Activated naive CD8-positive, alpha-beta T cell treated with anti-CD3 and anti-CD28 coated beads, Interleukin-2, amount 50 U/mL, for 16 hours (primary cell): Measurements from ENCODE around the gene DPEP1.
"Not testable (repeated sequence)": the region's sequence is repeated elsewhere in the genome, so short reads cannot be mapped to it uniquely, and the experiment has no call there.

Source experiments
- DNase-seq: peaks from one replicate; pipeline ENCODE4 v3.0.0-alpha.2; 2020; ENCODE audit warnings: low read depth, low spot score

Gene DPEP1

DNA sequence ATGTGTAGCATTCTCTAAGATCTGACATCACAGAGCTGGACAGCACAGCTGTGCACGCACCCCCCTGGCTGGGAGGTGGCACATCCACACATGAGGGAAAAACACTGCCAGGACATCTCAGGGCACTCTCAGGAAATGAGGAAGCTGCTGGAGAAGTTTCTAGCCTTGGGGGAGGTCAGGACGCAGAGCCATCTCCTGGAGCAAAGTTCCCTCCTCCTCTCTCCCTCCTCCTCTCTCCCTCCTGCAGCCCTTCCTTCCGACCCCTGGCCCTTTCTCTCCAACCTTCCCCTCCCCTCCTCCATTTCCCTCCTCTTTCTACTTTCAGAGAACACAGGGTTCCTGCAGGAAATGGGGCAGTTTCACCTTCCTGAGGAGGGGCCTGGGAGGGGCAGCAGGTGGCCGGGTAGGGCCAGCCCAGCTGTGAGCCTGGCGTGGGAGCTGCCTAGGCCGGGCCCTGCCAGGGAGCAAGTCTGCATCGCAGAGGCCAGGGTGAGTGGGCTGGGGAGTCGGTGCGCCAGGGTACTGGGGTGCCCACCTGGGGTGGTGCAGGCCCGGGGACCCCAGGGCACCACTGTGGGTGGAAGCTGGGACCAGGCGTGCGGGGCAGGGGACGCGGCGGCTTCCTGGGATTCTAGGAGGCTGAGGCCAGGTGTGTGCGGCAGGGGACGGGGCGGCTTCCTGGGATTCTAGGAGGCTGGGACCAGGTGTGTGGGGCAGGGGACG lies at the start of gene DPEP1:
Gene DPEP1, plus strand, starts transcription at position 412 of the 723 bp plus-strand sequence. CDS start 16,769 bp downstream, outside the sequence.
- DNase-seq: no peak

GRCh38 chr16:89564476-89565255 lies 48.8 kb upstream of the DPEP1 start:
- no peak for DNase-seq

GRCh38 chr16:89565256-89565505 lies 48.3 kb upstream of the DPEP1 start:
- DNase-seq: no peak

DNA sequence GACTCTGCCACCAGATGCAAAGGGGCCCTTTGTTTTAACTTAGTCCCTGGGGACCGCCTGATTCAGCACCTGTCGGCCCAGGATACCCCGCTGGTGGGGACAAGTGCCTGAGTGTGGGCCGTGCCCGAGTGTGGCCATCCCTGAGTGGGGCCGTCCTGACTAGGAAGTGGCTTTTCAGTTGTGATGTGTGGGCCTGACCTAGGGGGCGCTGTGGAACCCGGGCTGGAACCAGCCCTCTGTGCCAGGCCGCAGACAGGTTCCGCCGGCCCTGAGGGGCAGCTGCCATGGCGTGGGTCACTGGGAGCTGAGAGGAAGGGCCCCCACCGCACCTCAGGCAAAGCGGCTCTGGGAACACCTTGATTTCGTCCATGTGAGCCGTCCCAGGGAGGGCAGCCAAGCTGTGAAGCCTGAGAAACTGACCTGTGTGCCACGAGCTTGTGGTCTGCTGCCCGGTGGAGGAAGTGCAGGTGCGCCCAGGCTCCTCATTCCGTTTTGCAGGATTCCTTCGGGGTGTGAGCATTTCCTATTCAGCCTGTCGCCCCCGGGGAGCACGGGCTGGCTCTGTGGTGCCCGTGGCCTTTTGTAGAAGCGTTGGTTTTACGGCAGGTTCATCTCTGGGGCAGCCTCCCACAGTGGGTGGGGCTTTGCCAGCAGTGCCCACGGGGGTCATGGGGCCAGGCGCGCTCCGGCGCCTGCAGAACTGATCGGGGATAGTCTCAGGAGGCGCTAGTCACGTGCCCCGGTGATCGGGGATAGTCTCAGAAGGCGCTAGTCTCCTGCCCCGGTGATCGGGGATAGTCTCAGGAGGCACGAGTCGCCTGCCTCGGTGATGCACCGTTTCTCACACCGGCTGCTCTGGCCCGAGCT lies 47.7 kb upstream of the DPEP1 start:
- DNase-seq: no peak

GRCh38 chr16:89567656-89568594 lies 45.5 kb upstream of the DPEP1 start:
- DNase-seq: no peak

DNA sequence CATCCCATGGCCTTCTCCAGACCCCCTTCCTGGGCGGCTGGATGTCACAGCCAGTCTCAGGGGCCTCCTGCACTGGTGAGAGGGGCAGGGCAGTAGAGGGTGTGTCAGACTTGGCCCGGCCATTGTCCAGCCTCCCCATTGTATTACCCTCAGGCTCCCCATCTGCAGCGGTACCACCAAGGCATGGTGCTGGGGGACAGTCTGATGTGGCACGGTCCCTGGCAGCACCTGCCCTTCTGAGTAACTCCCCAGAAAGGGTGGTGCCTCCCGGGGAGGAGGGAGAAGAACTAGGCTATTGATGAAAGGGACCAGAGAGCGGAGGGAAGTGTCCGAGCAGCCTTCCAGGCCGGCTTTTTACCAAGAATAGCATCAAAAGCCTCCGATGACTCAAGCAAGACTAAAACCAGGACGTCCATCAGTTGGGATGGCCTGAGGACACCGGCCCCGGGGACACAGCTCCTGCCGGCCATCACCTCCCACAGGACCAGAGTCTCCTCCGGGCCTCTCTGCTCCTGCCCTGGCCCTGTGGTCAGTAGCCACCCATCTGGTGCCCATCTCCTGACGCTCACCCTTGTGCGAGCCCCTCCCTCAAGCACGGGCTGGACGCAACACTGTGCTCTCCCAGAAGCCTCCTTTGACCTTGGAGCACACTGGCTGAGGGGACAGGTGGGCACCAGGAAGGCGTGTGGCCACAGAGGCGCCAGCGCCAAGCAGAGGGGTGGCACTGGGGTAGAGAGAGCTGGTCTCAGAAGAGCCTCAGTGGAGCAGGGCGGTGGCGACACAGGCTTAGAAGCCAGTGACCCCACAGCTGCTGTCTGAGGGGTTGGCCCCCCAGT lies 43.7 kb upstream of the DPEP1 start:
- DNase-seq: no peak

DNA sequence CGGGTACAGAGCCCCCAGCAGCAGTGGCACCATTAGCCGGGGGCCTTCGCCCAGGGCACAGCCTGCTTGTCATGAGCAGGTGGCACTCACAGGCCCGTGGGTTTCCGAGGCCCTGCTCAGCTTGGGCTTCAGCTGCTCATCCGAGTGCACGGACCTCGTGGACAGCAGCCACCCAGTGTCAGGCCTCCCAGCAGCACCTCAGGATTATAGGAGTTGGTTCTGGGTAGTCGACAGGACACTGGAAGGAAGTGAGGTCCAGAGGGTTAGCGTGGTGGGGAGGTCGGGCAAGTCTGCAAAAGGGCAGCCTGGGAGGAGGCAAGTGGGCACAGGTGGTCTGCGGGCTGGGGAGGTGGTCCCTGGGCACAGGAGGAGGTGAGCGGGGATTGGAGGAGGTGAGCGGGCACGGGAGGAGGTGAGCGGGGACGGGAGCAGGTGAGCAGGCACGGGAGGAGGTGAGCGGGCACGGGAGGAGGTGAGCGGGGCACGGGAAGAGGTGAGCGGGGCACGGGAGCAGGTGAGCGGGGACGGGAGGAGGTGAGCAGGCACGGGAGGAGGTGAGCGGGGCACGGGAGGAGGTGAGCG lies 43.0 kb upstream of the DPEP1 start:
- no peak for DNase-seq

- not testable (repeated sequence) for DNase-seq
These were observed 42.4 kb upstream of the DPEP1 start for GRCh38 chr16:89570983-89571598.

- no peak for DNase-seq
These were observed 41.8 kb upstream of the DPEP1 start for GRCh38 chr16:89571636-89572035.

DNA sequence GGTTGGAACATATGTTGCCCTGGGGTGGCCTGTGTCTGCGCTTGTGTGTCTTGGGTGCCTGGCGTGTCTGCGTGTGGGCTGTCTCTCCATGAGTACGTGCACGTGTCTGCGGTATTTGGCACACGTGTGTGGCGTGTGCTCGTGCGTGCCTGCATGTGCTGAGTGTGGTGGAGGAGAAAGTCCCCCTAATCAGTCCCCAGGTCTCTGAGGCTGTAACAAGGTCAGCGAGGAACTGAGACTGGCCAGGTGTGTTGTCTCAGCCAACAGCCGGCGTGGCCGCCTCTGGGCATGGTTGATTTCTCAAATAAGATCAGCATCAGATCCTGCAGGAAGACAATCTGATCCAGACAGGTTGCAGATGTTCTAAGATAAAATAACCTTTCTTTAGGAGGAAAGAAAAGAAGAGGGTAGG lies 41.4 kb upstream of the DPEP1 start:
- DNase-seq: no peak

DNA sequence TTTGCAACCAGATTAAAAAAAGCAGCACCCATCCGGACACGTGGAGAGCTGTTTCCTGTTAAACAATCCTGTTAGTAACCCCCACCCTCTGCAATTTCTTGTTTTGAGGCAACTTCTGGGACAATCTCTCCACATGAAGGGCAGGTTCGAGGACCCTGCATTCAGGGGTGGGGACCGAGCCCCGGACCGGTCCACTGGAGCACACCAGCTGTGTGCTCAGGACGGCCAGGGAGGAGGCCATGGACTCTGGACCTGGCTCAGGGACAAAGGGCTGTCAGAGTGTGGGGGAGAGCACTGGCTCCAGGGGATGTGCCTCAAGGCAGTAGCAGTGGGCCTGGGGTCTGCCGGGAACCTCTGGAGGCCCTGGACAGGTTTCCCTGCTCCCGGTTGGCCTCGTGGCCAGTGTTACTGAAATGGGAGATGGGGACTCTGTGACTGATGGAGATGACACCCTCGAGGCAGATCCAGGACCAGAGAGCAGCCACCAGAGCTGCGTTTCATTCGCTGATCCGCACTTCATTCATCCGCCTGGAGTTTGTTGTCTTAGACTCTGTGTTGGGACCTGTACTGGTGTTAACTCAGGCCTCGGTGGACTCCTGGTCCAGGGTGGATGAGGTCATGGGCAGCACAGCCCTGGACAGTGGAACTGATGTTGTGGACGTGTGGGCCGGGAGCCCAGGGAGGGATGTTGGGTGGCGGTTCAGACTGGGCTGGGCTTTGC lies 40.8 kb upstream of the DPEP1 start:
- DNase-seq: no peak

GRCh38 chr16:89573826-89574680 lies 39.4 kb upstream of the DPEP1 start:
- DNase-seq: no peak

- DNase-seq: no peak
These were observed 38.7 kb upstream of the DPEP1 start for GRCh38 chr16:89574681-89575246.

DNA sequence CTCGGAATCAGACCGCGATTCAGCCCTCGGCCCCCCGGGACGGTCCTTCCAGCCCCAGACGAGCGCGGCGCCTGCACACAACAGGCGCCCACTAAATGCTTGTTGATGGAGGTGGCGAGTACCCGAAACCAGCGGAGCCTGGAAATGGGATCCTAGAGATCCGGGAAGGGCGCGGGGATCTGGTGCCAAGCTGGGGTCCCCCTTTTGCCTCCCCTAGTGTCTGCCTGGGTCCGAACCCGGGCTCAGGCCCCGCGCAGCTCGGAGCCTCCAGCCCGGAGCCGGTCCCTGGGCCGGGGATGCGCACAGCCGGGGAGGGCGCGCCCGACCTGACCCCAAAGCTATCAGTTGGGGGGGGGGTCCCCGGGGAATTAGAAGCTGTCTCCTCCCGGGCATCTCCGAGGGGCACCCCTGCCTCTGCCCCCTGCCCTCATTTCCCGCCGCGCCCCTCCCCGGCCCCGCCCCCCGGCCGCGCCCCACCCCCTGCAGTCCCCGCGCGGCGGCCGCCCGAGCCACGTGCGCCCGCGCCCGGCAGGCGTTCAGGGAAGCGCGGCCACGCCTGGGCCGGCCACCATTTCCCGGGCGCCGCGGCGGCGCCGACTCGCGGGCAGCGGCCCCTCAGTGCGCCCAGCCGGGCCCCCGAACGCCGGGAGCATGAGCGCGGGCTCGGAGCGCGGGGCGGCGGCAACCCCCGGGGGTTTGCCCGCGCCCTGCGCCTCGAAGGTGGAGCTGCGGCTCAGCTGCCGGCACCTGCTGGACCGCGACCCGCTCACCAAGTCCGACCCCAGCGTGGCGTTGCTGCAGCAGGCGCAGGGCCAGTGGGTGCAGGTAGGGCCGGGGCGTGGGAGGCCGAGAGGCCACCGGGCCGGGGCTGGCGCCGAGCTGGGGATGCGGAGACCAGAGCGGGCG lies 37.9 kb upstream of the DPEP1 start, which contains the start of gene CPNE7:
Gene CPNE7, plus strand, starts transcription at position 512 of the 906 bp plus-strand sequence. Its CDS starts 140 bp downstream, at position 652.
- no peak for DNase-seq

GRCh38 chr16:89576153-89577054 lies 37.0 kb upstream of the DPEP1 start:
- DNase-seq: no peak
